ENCODE data around the gene UBASH3A. TPM values are rescaled to one million over a fixed set of nuclear protein-coding genes. Genes with fewer than 3 reads are reported as not detected.

Gene UBASH3A
- total RNA-seq, 2 donors from 2014 or later, result 0.23 to 1.8 TPM

GRCh38 chr21:42460391-42461184, 56.9 kb downstream of the UBASH3A start:
- no peak for DNase-seq (ENCODE audit: low spot score)
- no peak overlapping the region for H3K4me3 ChIP-seq
- no peaks in the 10 kb centered on the region for H3K36me3 ChIP-seq
- H3K9me3 ChIP-seq, result no peaks in the 10 kb centered on the region
- no peaks in the 10 kb centered on the region for H3K4me1 ChIP-seq (replicated peaks)
- intact Hi-C loops (cut with DNase I), result no loop called here
- H3K27ac ChIP-seq, result no peak overlapping the region
- H3K27me3 ChIP-seq (replicated peaks; ENCODE audit: insufficient read depth), result no peaks in the 10 kb centered on the region
- TF ChIP-seq CTCF (IDR thresholded peaks at IDR 0.05) (no peak), POLR2A (IDR thresholded peaks at IDR 0.05) (no peak), POLR2AphosphoS5 (IDR thresholded peaks at IDR 0.05) (no peak)
- WGBS, result 71% methylated on average over 14 of the region's 14 CpGs

- no peak for DNase-seq (ENCODE audit: low spot score)
- no peaks in the 10 kb centered on the region for H3K36me3 ChIP-seq
- H3K27ac ChIP-seq, result no peak overlapping the region
- H3K27me3 ChIP-seq (replicated peaks; ENCODE audit: insufficient read depth), result no peaks in the 10 kb centered on the region
- H3K4me1 ChIP-seq (replicated peaks), result no peaks in the 10 kb centered on the region
- intact Hi-C loops (cut with DNase I), result no loop called here
- no peak overlapping the region for H3K4me3 ChIP-seq
- 71% methylated on average over 5 of the region's 5 CpGs for WGBS
- no peaks in the 10 kb centered on the region for H3K9me3 ChIP-seq
- TF ChIP-seq POLR2A (IDR thresholded peaks at IDR 0.05) (no peak), CTCF (IDR thresholded peaks at IDR 0.05) (no peak), POLR2AphosphoS5 (IDR thresholded peaks at IDR 0.05) (no peak)
These were observed 57.5 kb downstream of the UBASH3A start for GRCh38 chr21:42461185-42461520.

- peaks cover under 1% of the 10 kb centered on the region for H3K4me1 ChIP-seq (replicated peaks)
These were observed 58.5 kb downstream of the UBASH3A start for GRCh38 chr21:42461881-42462877.

GRCh38 chr21:42463861-42464515, 60.3 kb downstream of the UBASH3A start:
- Histone ChIP-seq H3K4me1 (replicated peaks) (peaks cover 11% of the 10 kb centered on the region), H3K9me3 (no peaks in the 10 kb centered on the region), H3K36me3 (no peaks in the 10 kb centered on the region), H3K27ac (no peak overlapping the region), H3K27me3 (replicated peaks; ENCODE audit: insufficient read depth) (no peaks in the 10 kb centered on the region), H3K4me3 (no peak overlapping the region)
- WGBS, result 89% methylated on average over 17 of the region's 17 CpGs
- no peak for DNase-seq (ENCODE audit: low spot score)
- TF ChIP-seq POLR2AphosphoS5 (IDR thresholded peaks at IDR 0.05) (no peak), CTCF (IDR thresholded peaks at IDR 0.05) (no peak), POLR2A (IDR thresholded peaks at IDR 0.05) (no peak)
- intact Hi-C loops (cut with DNase I), result no loop called here

More at GRCh38 chr21:42461881-42462877, 58.5 kb downstream of the UBASH3A start:
- Histone ChIP-seq H3K27ac (no peak overlapping the region), H3K27me3 (replicated peaks; ENCODE audit: insufficient read depth) (no peaks in the 10 kb centered on the region), H3K9me3 (no peaks in the 10 kb centered on the region), H3K4me3 (no peak overlapping the region), H3K36me3 (no peaks in the 10 kb centered on the region)
- 81% methylated on average over 10 of the region's 10 CpGs for WGBS
- no peak for TF ChIP-seq POLR2AphosphoS5 (IDR thresholded peaks at IDR 0.05)
- intact Hi-C loops (cut with DNase I), result no loop called here
- DNase-seq (ENCODE audit: low spot score), result no peak
